ENCODE measurements around the gene CNST.

GRCh38 chr1:246527402-246528088 lies 38.7 kb upstream of the CNST start:
- TF ChIP-seq TAF1 (IDR thresholded peaks at IDR 0.05; ENCODE audit: borderline replicate concordance, insufficient read depth, low read length) (no peak), POLR2AphosphoS5 (IDR thresholded peaks at IDR 0.05; ENCODE audit: low read depth, low read length) (no peak), SIN3A (IDR thresholded peaks at IDR 0.05; ENCODE audit: borderline replicate concordance, insufficient read depth, low read length) (no peak), FOXP2 (optimal IDR thresholded peaks at IDR 0.05; ENCODE audit: borderline replicate concordance, extremely low read depth, extremely low read length, insufficient read depth) (no peak), REST (IDR thresholded peaks at IDR 0.05; ENCODE audit: insufficient read depth in 1 of 2, low read depth in 2 of 2, low read length in 2 of 2) (no peak)
